Medulla oblongata (tissue), 1 donor: ENCODE data around the gene MMADHC.
A peak's percentile ranks its signal among the peaks of the same experiment; 100 is the strongest.

Source experiments
- DNase-seq: peaks from one replicate; pipeline ENCODE4 v3.0.0-alpha.2; 2015; ENCODE audit errors: extremely low spot score

The MMADHC gene

GRCh38 chr2:149587220-149587949, at the start of gene MMADHC:
Gene MMADHC, minus strand, starts transcription at chr2:149587775. Its CDS starts 678 bp downstream, at chr2:149587097.
- peak; percentile 95 for DNase-seq

- DNase-seq: no peak
These were observed 46.5 kb upstream of the MMADHC start for GRCh38 chr2:149634103-149634502.

GRCh38 chr2:149630445-149630844, 42.9 kb upstream of the MMADHC start:
- DNase-seq: no peak

- no peak for DNase-seq
These were observed 41.5 kb upstream of the MMADHC start for GRCh38 chr2:149629026-149629425.

GRCh38 chr2:149627111-149627801, 39.7 kb upstream of the MMADHC start:
- DNase-seq: no peak

- no peak for DNase-seq
These were observed 38.1 kb upstream of the MMADHC start for GRCh38 chr2:149625671-149626070.

GRCh38 chr2:149625271-149625670, 37.7 kb upstream of the MMADHC start:
- no peak for DNase-seq

GRCh38 chr2:149622343-149622742, 34.8 kb upstream of the MMADHC start:
- no peak for DNase-seq

GRCh38 chr2:149617476-149617875, 29.9 kb upstream of the MMADHC start:
- no peak for DNase-seq

- DNase-seq: no peak
These were observed 29.3 kb upstream of the MMADHC start for GRCh38 chr2:149616681-149617456.

GRCh38 chr2:149613704-149614103, 26.1 kb upstream of the MMADHC start:
- no peak for DNase-seq

- no peak for DNase-seq
These were observed 24.5 kb upstream of the MMADHC start for GRCh38 chr2:149612122-149612521.

GRCh38 chr2:149611100-149611820, 23.7 kb upstream of the MMADHC start:
- no peak for DNase-seq

- no peak for DNase-seq
These were observed 18.8 kb upstream of the MMADHC start for GRCh38 chr2:149606251-149606811.

GRCh38 chr2:149603248-149603647, 15.7 kb upstream of the MMADHC start:
- DNase-seq: no peak

GRCh38 chr2:149601141-149601796, 13.7 kb upstream of the MMADHC start:
- DNase-seq: no peak

GRCh38 chr2:149597668-149598326, 10.2 kb upstream of the MMADHC start:
- DNase-seq: peak; percentile 82

GRCh38 chr2:149597050-149597667, 9.6 kb upstream of the MMADHC start:
- DNase-seq: no peak

- no peak for DNase-seq
These were observed 8.9 kb upstream of the MMADHC start for GRCh38 chr2:149596471-149596870.
